Stimulated activated CD8-positive, alpha-beta memory T cell treated with anti-CD3 and anti-CD28 coated beads, Interleukin-7, amount 100 ng/mL, for 48 hours (primary cell): ENCODE measurements around the gene SNORC.

ENCODE experiments used
- DNase-seq, 2 donors: peaks; one replicate each; pipeline ENCODE4 v3.0.0-alpha.2; 2020; ENCODE audit warnings: low read depth in 1 of 2; ENCODE audit errors: extremely low read depth in 1 of 2

The SNORC gene

DNA sequence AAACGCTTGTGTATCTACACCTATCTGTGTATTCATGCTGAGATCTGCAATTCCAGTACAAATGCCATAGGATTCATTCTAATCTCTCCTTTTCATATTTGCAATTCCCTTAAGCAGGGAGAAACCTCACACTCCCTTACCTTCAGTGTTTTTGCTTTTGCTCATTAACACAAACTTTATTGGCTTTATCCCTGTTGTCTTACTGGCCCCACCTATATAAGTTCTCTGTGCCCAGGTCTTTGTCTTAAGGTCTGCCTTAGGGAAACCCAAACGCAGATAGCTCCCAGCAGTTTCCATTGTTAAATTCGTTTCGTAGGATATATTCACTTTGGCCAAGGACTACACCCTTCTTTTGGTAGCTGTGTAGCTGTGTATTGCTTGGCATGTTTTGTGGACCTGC is 4.0 kb upstream of the SNORC start:
- no peak for DNase-seq

GRCh38 chr2:232869138-232870017 is 686 bp upstream of the SNORC start:
- no peak for DNase-seq

DNA sequence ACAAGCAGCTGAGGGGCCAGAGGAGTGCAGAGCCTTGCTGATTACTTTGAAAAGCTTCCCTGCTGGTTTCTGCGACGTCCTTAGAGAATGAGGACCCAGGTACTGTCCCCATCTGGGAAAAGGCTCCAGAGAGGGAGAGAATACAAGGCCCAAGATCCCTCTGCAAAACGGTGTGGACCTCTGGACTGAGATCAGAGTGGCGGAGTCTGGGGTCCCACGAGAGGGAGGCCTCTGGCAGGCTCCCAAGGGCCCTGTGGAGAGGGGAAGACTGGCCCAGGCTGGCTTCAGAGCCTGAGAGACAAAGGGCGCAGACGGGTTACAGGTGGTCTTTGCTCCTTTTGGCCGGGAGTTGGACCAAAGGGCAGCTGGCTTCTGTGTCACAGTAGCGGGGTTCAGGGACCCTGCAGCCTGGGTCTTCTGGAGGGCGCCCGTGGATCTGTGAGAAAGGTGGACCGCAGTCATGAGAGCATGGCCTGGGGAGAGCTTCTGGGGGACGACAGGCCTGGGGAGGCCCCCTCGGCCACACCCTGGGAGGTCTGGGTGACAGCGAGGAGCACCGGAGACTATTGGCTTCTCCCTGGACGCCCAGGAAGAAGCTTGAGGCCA is 805 bp downstream of the SNORC start:
- no peak for DNase-seq

DNA sequence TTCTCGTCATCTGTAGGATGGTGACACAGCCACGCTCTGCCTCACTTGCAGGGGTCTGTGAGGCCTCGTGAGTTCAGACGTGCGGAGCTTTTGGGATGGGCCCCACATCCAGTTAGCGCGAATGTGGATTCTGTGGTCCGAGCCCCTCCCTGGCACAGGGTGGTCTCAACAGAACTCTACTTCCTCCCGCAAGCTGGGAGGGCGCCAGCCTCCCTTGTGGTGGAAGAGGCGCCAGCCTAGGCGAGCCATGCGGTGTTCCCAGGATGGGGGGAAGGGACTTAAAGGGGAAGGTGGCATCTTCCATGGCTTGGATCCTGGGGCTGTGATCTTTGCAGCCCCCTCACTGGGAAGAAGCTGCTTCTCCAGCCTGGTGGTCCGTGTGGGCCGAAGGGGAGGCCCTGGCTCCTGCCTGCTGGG is 1.4 kb downstream of the SNORC start:
- DNase-seq: no peak

- no peak for DNase-seq
Measured at GRCh38 chr2:232871835-232872736, 2.0 kb downstream of the SNORC start.

DNA sequence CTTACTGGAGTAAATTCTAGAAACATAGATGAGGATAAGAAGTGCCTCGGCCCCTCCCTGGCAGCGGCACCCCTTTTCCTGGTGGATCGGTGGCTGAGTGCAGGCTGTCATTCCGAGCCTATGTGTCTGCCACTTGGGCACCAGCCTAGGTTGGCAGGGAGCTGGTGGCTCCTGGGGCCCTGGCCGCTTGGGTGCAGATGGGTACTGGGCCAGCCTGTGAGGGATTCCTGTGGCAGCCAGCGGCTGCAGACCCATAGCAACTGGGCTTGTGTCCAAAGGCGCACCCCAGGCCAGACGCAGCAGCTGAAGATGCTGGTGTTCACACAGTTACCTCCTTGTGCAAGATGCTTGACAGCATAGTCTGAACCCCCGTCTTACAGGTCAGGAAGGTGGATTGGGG is 2.8 kb downstream of the SNORC start:
- no peak for DNase-seq

GRCh38 chr2:232873292-232873908 is 3.3 kb downstream of the SNORC start:
- DNase-seq: no peak

DNA sequence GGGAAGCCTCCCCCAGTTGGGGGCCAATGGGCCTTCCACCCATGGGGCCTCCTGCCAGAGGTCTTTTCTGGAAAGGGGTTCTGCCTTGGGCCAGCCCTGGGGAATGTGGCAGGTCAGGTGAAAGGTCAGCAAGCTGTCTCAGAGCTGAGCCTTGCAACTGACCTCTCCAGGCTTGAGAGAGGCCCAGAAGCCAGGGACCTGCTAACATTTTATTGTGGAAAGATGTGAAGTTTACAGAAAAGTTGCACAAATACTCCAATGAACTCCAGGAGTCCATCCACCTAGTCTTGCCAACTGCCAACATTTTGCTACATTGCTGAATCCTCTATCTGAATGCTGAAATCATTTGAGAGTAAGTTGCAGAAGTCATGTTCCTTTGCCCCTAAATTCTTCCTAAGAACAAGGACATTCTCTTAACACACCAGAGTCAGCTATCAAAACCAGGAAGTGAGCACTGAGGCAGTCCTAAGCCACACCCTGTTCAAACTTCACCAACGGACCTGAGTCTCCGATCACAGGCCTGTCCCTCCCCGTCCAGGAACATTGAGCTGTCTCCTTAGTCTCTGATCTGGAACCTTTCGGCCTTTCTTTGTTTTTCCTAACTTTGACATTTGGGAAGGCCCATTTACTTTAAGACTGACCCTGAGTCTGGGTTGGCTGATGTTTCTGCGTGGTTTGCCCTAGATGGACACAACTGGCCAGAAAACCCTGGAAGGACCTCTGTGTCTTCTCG is 4.0 kb downstream of the SNORC start:
- DNase-seq: no peak

GRCh38 chr2:232874677-232875223 is 4.7 kb downstream of the SNORC start:
- DNase-seq: no peak

DNA sequence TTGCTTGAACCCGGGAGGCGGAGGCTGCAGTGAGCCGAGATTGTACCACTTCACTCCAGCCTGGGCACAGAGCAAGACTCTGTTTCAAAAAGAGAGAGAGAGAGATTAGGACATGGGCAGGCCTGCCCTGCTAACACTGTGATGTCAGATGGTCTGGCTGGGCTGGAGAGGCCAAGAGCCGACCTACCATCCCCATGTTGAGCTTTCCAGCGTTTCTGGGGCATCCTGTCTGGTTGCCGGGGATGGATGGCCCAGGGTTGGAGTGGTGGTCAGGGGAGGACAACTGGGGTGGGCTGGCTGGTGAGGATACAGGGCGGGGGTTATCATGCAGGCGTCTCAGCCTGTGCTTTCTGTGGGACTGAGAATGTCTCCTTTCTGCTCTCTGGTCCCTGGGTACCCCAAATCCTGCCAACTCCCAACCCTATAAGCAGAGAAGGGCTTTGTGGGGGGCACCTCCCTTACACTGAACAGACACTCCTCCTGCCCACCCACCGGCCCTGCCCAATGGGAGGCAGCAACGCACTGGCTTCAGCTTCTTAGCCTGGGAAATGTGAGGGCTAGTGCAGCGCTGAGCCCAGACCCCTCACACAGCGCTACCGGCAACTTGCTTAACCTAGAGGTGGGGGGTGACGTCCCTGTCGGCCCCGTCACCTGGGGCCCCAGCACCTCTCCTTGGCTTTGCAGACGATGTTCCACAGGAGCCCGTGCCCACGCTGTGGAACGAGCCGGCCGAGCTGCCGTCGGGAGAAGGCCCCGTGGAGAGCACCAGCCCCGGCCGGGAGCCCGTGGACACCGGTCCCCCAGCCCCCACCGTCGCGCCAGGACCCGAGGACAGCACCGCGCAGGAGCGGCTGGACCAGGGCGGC is 5.4 kb downstream of the SNORC start:
- no peak for DNase-seq

DNA sequence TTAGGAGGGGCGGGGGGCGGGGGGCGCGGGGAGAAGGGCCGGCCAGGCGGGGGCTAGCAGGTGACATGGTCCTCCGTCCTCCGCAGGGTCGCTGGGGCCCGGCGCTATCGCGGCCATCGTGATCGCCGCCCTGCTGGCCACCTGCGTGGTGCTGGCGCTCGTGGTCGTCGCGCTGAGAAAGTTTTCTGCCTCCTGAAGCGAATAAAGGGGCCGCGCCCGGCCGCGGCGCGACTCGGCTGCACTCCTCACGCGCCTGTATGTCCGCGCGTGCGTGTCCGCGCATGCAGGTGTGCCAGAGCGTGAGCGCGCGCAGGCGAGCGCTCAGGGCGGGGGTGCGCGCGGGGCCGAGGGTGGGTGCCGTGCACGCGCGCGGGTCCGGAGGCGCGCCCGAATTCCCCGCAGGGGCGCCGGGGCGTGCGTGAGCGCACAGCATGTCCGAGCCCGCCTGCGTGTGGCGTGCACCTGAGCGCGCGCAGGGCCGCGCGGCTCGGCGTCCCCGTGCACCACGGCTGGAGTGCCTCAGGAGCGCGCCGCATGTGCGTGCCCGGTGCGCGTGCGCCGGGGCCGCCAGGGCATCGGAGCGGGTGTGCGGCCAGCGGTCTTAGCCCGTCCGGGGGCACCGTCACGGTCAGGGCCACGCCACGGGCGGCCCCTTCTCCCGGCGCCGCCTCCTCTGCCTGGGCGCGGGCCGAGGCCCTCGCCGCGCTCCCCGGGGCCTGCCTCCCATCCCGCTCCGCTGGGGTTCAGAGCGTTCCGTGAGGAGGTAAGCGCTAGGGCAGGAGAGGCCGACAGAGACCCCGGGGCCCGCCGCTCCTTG is 6.3 kb downstream of the SNORC start:
- DNase-seq: no peak

GRCh38 chr2:232876978-232877441 is 6.9 kb downstream of the SNORC start:
- no peak for DNase-seq

GRCh38 chr2:232877940-232878511 is 8.0 kb downstream of the SNORC start:
- no peak for DNase-seq

GRCh38 chr2:232878855-232879617 is 9.0 kb downstream of the SNORC start:
- no peak for DNase-seq

DNA sequence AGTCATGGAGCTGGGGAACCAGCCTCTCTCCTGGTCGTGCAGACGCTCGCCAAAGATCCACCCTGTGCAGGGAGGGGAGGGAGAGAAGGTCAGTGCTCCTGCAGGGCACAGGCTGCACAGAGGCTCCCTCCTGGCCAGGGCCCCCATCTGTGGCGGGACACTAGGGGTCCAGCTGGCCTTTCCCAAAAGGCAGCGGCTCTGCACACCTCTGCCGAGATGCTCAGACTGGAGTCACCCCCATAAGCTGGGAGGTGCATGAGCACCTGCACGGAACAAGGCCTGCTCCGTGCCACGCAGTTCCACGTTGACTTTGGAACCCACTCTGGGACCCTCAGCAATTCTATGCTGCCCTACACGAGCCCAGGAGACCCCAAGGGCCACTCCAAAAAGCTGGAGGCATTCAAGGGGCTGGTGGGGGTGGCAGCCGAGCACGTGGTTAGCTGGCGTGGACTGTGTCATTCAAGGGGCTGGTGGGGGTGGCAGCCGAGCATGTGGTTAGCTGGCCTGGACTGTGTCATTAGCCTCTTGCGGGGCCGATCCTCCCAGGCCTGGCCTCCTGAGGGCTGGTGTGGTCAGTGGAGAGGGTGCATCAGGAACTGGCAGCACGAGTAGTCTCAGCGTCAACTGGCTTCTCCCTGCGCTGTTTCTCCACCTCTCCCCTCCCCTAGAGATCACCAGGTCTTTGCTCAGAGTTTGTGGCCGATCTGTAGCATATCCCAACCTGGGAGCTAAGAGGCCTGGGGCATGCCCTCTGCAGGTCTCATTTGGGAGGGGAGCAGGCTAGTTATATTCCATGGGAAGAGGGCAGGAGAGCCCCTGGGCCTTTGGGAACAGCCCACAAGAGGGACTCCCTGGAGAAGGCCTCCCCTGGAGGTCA is 9.8 kb downstream of the SNORC start:
- DNase-seq: no peak

- no peak for DNase-seq
Measured at GRCh38 chr2:232880764-232881351, 10.8 kb downstream of the SNORC start.
